HG02885 (cell line): ENCODE data around the gene NRROS.

Experiments used
- ATAC-seq: cut with Tn5 transposase; IDR thresholded peaks from one replicate; pipeline ENCODE4 v1.9.1; 2021; ENCODE audit warnings: mild to moderate bottlenecking; ENCODE audit not compliant: unreplicated experiment, poor library complexity

The NRROS gene

DNA sequence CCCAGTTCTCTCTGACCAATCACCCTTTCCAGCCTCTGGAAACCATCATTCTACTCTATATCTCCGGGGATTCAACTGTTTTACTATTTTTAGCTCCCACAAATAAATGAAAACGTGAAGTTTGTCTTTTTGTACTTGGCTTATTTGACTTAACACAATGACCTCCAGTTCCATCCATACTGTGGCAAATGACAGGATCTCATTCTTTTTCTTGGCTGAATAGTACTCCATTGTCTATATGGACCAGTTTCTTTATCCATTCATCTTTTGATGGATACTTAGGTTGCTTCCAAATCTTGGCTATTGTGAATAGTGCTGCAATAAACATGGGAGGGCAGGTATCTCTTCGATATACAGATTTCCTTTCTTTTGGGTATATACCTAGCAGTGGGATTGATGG, 34.1 kb downstream of the NRROS start:
- ATAC-seq: no peak

DNA sequence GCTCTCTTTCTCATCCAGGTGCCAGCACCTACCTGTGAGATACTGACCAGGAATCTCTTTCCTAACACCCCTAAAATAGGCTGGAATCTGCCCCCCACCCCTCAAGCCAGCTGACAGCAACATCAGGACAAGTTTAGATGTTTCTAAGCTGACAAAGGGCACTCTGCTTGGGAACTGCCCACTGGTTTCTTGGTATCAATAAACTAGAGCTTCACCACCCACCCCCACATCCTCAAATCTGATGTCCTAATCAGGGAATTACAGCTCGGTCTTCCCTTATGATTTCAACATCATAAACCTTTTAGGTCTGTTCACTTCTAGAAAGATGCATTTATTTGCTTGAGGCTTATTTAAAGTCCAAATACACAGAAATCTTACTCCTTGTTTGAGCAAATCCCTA, 37.9 kb downstream of the NRROS start:
- ATAC-seq: no peak

DNA sequence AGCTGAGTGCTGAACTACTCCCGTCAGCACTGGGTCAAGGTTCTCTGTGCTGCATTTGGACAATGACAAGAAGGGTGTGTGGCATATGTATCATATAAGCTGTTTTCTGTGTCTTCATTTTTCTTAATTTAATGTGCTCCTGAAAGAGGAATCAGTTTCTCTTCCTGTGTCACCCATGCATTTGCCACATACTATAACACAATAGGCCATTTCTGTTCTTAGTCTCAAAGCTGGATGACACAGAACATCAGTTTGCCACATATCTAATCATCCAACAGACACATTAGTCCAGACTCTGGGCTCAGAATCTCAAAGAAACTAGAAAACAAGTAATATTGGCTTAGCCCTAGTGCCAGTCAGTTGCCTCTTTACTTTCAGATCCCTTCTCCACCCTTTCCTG, 38.4 kb downstream of the NRROS start:
- ATAC-seq: no peak

DNA sequence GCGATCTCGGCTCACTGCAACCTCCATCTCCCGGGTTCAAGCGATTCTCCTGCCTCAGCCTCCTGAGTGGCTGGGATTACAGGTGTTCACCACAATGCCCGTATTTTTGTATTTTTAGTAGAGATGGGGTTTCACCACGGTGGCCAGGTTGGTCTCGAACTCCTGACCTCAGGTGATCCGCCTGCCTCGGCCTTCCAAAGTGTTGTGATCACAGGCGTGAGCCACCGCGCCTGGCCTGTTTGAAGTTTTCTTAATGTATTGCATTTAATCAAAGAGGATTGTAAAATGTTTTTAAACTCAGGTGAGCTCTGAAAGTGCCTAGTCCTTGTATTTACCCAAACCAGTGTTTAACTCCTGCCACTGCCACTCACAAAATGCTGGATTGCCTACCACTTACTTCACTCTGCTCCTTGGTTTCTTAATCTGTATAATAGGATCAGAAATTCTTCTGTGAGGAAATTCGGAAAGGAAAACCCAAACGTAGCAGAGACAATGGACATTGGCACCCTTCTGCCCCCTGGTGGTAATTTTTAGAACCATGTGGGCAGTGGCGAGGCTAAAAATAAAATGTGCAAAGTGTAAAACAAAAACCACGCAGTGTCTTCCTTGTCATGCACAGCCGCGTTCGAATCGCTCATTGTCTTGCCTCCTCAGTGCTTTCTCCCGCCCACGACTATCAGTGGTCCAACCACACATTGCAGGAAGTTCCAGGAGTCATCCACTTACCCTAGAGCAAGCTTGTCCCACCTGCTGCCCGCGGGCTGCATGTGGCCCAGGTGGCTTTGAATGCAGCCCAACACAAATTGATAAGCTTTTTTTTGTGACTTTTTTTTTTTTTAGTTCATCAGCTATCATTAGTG, 45.3 kb downstream of the NRROS start:
- peak; percentile 92 for ATAC-seq

DNA sequence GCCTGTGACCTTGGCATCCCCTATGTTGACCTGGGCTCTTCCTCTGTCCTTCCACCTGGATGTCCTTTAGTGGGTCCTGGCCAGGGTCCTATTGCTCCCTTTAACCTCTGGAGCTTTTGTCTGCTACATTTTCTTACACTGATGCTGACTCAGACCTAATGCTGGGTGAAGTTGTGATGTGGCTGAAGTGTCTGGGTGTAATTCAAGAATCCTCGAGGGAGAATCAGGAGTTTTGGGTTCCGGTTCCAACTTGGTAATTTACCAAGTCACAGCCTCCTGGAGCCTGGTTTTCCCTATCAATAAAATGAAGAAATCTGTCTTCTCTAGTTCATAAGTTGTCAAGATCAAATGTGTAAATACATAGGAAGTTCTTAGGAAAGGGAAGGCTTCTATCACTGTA, 46.9 kb downstream of the NRROS start:
- ATAC-seq: no peak

DNA sequence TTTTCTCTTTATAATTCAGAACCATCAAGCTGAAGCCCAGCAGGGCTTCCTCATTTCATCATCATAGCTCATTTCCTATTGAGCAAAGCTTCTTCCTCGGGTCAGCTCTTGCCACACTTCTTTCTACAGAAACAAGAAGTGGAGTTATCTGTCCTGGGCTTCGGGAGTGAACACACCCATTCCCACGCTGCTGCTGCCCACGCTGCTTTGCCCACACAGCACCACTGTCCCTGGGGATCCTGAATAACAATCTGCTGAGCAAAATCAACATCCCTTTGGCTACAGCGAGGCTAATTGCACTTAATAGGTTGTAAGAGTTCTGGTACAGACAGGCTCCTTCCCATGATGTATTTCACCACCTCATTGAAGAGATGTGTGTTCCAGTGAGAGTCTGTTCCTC, 48.9 kb downstream of the NRROS start:
- ATAC-seq: no peak

DNA sequence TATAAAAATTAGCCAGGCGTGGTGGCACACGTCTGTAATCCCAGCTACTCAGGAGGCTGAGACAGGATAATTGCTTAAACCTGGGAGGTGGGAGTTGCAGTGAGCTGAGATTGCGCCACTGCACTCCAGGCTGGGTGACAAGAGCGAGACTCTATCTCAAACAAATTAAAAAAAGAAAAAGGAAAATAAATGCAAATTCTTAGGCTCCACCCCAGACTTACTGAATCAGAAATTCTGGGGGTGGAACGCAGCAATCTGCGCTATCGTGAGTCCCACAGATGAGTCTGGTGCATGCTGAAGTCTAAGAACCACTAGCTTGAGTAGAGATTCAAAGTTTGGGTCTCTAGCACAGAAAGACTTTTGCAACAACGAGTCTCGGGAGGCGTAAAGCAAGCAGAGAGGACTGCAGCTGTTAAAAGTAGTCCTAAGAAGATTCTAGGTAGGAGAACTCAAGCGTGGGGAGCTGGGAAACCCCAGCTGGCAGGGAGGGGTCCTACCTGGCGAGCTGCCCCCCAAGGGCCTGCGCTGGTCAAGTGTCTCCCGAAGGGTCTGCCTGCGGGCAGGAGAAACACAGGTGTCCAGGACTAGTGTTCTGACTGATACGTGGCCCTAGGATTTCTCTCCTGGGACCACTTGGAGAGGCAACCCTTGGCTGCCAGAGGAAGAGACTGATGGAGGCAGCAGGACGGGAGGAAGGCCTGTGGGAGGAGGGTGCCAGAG, 50.6 kb downstream of the NRROS start:
- no peak for ATAC-seq

DNA sequence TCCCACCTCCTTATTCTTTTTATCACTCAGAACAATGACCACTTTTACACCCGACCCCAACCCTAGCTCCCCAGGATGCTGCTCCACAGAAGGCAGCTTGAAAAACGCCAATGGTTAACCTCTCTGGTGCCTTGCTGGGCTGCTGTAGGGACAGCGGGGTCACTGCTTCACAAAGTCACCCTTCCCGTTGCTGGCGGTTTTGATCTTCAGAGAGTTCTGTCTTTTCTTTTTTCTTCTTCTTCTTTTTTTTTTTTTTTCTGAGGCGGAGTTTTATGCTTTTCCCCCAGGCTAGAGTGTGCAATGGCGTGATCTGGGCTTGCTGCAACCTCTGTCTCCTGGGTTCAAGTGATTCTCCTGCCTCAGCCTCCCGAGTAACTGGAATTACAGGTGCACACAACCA, 51.9 kb downstream of the NRROS start:
- no peak for ATAC-seq

DNA sequence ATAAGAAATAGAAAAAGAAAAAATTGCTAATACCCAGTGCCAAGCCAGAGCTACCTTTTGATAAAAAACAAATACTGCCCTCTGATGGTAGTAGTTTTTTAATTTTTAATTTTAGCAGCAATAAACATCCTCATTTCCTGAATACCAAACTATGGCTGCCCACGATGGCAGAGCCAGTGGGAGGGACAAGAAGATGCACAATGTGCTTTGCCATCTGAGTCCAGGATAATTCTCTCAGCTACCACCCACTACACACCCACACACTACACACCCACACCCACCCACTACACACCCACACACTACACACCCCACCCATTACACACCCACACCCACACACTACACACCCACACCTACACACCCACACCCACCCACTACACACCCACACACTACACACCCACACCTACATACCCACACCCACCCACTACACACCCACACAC, 54.7 kb downstream of the NRROS start:
- no peak for ATAC-seq

DNA sequence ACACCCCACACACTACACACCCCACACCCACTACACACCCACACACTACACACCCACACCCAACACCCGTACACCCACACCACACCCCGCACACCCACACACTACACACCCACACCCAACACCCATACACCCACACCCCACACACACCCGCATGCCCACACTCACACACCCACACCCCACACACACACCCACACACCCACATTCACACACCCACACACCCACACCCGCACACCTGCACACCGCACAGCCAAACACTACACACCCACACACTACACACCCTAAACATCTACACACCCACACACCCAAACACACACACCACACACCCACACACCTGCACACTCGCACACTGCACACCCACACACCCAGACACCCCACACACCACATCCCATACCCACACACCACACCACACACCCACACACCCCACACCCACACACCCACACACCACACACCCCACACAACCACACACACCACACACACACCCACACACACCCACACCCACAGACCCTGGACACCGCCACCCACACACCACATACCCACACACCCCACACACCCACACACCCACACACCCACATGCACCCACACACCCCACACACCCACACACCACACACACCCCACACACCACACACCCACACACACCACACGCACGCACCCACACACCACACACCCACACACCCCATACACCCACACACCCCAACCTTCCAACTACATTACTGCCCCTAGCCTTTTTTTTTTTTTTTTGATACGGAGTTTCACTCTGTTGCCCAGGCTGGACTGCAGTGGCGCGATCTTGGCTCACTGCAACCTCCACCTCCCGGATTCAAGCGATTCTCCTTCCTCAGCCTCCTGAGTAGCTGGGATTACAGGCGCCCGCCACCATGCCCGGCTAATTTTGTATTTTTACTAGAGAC, 55.7 kb downstream of the NRROS start:
- no peak for ATAC-seq

DNA sequence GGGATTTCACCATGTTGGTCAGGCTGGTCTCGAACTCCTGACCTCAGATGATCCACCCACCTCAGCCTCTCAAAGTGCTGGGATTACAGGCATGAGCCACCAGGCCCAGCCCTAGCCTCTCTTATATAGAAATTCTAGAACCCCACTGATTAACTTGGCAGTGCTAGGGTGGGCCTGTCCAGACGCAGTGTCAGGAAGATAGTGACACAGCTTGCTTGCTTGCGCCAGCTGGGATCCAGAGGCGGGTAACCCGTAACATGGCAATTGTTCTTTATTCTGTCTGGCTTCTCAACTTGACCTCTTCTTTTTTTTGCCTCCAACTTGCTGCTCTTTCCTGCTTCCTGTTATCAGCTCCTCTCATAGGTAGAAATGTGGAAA, 56.3 kb downstream of the NRROS start:
- ATAC-seq: no peak

DNA sequence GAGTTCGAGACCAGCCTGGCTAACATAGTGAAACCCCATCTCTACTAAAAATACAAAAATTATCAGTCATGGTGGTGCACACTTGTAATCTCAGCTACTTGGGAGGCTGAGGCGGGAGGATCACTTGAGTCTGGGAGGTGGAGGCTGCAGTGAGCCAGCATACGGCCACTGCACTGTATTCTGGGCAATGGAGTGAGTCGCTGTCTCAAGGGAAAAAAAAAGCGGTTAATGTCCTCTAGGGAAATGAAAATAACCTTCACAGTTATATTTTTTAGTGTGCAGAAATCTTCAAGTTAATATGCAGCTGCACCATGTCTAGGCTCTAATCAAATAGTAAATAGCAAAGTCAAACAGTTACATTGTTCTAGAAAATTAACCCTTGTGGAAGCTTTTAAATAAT, 57.8 kb downstream of the NRROS start:
- no peak for ATAC-seq

DNA sequence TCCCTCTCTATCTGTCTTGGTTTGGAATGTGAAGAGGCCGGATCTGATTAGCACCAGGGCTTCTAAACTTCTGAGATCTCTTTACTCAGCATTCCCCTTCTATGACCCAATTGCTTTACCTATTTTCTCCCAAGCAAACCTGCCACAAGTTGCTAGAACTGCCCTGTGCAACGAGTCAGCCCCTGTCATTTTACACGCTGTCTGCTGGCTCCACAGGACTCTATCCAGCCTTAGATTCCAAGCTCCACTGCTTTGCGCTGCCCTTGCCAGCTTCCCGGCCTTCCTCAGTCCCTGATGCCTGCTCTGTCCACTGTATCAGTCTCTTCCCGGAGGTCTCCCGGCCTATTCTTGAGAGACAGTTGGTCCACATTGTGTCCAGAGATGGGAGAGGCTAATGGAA, 60.3 kb downstream of the NRROS start:
- ATAC-seq: no peak

DNA sequence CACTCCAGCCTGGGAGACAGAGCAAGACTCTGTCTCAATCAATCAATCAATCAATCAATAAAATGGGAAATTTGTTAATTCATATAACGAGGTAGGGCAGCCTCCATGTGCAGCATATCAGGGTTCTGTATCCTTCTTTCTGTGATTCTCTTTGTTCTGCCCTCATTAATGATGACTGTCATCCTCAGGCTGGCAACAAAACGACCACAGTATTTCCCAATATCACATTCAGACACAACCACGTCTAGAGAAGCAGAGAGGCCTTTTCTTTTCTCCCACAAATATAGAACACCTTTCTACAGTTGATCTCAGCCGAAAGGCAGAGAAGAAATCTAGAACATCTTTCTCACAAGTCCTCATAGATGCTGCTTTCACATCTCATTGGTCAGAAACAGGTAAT, 61.3 kb downstream of the NRROS start:
- no peak for ATAC-seq

DNA sequence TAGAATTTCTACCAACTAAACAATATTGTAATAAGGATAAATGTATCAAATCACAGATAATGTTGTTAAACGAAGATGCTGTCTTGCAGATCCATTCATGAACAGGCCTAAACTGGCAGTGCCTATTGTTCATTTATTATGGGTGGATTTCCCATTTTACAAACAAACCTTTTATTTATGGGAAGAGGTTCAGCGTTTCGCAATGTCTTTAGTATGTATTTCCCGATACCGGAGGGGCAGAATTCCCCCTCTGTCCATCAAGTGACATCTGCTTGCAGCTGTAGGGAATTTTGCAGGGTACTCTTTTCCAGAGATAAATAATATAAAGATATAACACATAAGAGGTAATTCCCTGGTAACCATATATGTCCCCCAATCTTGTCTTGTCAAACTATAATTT, 66.8 kb downstream of the NRROS start:
- no peak for ATAC-seq

DNA sequence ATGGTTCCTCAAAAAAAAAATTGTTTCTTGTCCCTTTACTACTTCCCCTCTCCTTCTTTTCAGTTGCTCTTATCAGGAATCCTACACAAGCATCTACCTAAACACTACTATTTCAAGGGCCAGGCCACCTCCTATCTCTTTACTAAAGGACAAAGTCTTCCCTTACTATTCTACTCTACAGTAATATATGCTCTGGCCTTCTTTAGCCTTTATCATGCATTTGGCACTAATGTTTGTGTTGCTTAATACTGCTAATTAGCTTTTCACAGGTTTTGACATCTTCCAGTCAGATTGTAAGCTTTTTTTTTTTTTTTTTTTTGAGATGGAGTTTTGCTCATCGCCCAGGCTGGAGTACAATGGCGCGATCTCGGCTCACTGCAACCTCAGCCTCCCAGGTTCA, 67.2 kb downstream of the NRROS start:
- ATAC-seq: no peak

DNA sequence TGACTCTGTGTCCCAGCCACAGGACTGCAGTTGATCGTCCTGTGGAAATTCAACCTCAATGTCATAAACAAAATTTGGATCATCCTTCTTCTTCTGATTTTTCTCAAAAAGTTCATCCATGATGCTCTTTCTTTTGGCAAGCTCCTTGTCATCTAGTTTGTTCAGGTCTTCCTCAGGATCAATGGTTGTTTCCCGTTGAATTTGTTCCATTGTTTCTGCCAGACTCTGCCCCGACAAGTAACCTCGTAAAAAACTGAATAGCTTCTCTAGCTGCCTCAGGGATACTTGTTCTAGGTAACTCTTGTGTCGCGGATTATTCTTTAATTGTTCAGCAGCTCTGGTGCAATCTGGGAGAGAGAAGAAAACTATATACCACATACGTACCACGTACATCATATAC, 68.1 kb downstream of the NRROS start:
- ATAC-seq: no peak

DNA sequence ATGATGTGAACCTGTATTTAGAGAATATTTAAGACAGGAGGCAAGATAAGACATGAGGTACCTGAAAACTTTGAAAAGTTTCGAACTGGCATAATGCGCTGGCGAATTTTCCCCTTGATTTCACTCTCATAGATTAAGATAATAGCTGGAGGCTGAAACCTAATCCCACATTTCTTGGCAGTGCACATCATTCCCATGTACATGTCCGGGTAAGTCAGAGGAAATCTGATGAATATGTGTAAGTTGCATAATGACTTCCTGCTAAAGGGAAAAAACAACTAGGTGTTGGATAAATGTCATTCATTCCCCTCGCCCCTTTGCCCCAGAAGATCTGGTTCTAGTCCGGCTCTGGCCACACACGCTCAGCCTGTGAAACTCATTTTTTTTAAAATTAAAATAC, 69.0 kb downstream of the NRROS start:
- ATAC-seq: no peak
